Astrocyte (in vitro differentiated cells and primary cell): ENCODE data around the gene ZNF79.

Source experiments
- CTCF ChIP-seq: IDR thresholded peaks from 2 replicates; pipeline ENCODE4 v1.5.1; 2011; ENCODE audit warnings: low read depth, mild to moderate bottlenecking, inconsistent platforms, low read length, moderate library complexity; ENCODE audit not compliant: insufficient read depth
- EZH2 ChIP-seq: IDR thresholded peaks from 2 replicates; pipeline ENCODE4 v1.6.1; 2012; ENCODE audit warnings: mild to moderate bottlenecking, low read length, inconsistent platforms; ENCODE audit not compliant: insufficient read depth

- TF ChIP-seq CTCF (no peak), EZH2 (no peak)
These were observed 18.6 kb upstream of the ZNF79 start for GRCh38 chr9:127405344-127406125.
